H1 (cell line): Measurements from ENCODE around the gene PLEKHM1. TPM values are rescaled to one million over a fixed set of nuclear protein-coding genes. Genes with fewer than 3 reads are reported as not detected.

ENCODE experiments used
- CTCF ChIA-PET: fragments of 300-600 bp; sonication (Branson Sonifier 250); formaldehyde crosslinking; loops from one replicate; lab custom pipeline; 2021; ENCODE audit not compliant: partially characterized antibody; lab: Charles Lee
- POLR2A ChIA-PET: fragments of 300-600 bp; sonication (Branson Sonifier 250); formaldehyde crosslinking; loops from one replicate; lab custom pipeline; 2021; ENCODE audit warnings: inconsistent platforms; ENCODE audit not compliant: partially characterized antibody; lab: Charles Lee
- DNase-seq, 2 experiments: peaks; one replicate each; pipeline versions ENCODE4 v3.0.0 to v3.0.0-alpha.2; 2010 to 2022; ENCODE audit warnings: low spot score in 2 of 2, low read depth in 1 of 2, mixed read lengths in 1 of 2
- FAIRE-seq: peaks from 2 replicates; lab custom pipeline; 2011; peaks lifted over from hg19 to GRCh38; lab: Jason Lieb, UNC
- H2AFZ ChIP-seq: 2 replicates; pipeline ENCODE4 v1.8.1; 2012; ENCODE audit warnings: low read length, inconsistent platforms
- H2AK5ac ChIP-seq: 2 replicates; pipeline ENCODE4 v1.6.1; 2013; ENCODE audit warnings: low read depth, low read length
- H2BK120ac ChIP-seq: replicated peaks from 2 replicates; pipeline ENCODE3; 2013; ENCODE audit warnings: low read depth, low read length, inconsistent platforms
- H2BK12ac ChIP-seq: 2 replicates; pipeline ENCODE4 v1.6.1; 2013; ENCODE audit warnings: low read depth, low read length
- H2BK15ac ChIP-seq: 2 replicates; pipeline ENCODE4 v1.6.1; 2013; ENCODE audit warnings: low read length
- H2BK20ac ChIP-seq: 2 replicates; pipeline ENCODE4 v1.6.1; 2013; ENCODE audit warnings: low read length
- H2BK5ac ChIP-seq: 2 replicates; pipeline ENCODE4 v1.6.1; 2013; ENCODE audit warnings: low read depth, low read length
- H3K14ac ChIP-seq: 2 replicates; pipeline ENCODE4 v1.6.1; 2013; ENCODE audit warnings: inconsistent platforms; ENCODE audit not compliant: insufficient read length
- H3K18ac ChIP-seq: 2 replicates; pipeline ENCODE4 v1.6.1; 2013; ENCODE audit warnings: low read length; ENCODE audit errors: extremely low read depth
- H3K23ac ChIP-seq: 2 replicates; pipeline ENCODE4 v1.6.1; 2013; ENCODE audit warnings: inconsistent platforms; ENCODE audit not compliant: insufficient read length
- H3K23me2 ChIP-seq: 2 replicates; pipeline ENCODE4 v1.6.1; 2013; ENCODE audit warnings: low read depth, low read length
- H3K27ac ChIP-seq: 2 replicates; pipeline ENCODE4 v1.6.1; 2011; ENCODE audit warnings: low read depth, low read length, inconsistent platforms
- H3K27me3 ChIP-seq, 4 experiments: replicated peaks in 1 of 4; 1 replicate in 1 of 4; 2 replicates in 3 of 4; pipeline versions ENCODE4 v1.6.1 to v1.8.1; 2011 to 2013; ENCODE audit warnings: low read length in 3 of 4, mild to moderate bottlenecking in 3 of 4, inconsistent platforms in 2 of 4, mixed read lengths in 2 of 4, moderate library complexity in 1 of 4; ENCODE audit not compliant: control insufficient read depth in 3 of 4, insufficient read depth in 3 of 4; ENCODE audit errors: extremely low read depth in 1 of 4
- H3K36me3 ChIP-seq, 4 experiments: 2 replicates each; pipeline versions ENCODE4 v1.6.1 to v1.8.1; 2011 to 2013; ENCODE audit warnings: mild to moderate bottlenecking in 4 of 4, low read length in 3 of 4, moderate library complexity in 2 of 4, control low read depth in 1 of 4, inconsistent platforms in 1 of 4; ENCODE audit not compliant: insufficient read depth in 4 of 4, control insufficient read depth in 2 of 4
- H3K4ac ChIP-seq: replicated peaks from 2 replicates; pipeline ENCODE3; 2013; ENCODE audit warnings: low read length, low read depth, mixed read lengths, inconsistent platforms; ENCODE audit not compliant: insufficient read length
- H3K4me1 ChIP-seq, 4 experiments: replicated peaks in 1 of 4; 1 replicate in 1 of 4; 2 replicates in 3 of 4; pipeline versions ENCODE4 v1.6.1 to v1.8.1; 2011 to 2013; ENCODE audit warnings: low read length in 3 of 4, inconsistent platforms in 2 of 4, mixed read lengths in 1 of 4; ENCODE audit not compliant: insufficient read depth in 4 of 4, control insufficient read depth in 3 of 4
- H3K4me2 ChIP-seq, 2 experiments: 2 replicates each; pipeline versions ENCODE4 v1.6.1 to v1.8.1; 2011 to 2013; ENCODE audit warnings: low read depth in 2 of 2, low read length in 2 of 2, control low read depth in 1 of 2, inconsistent platforms in 1 of 2, mild to moderate bottlenecking in 1 of 2; ENCODE audit not compliant: insufficient read depth in 1 of 2
- H3K4me3 ChIP-seq, 4 experiments: fragments of 200-600, 300-600 bp in 1 of 4; sonication (generic), shearing (Covaris generic), sonication (Bioruptor Twin) in 1 of 4; 2 replicates each; pipeline versions ENCODE4 v1.5.1 to v1.8.1; 2011 to 2016; ENCODE audit warnings: low read length in 4 of 4, low read depth in 3 of 4, control low read depth in 2 of 4, inconsistent platforms in 2 of 4, mild to moderate bottlenecking in 2 of 4, mixed read lengths in 1 of 4, moderate library complexity in 1 of 4; ENCODE audit not compliant: insufficient read depth in 2 of 4; ENCODE audit errors: extremely low read depth in 1 of 4
- H3K56ac ChIP-seq: replicated peaks from 2 replicates; pipeline ENCODE3; 2013; ENCODE audit warnings: low read depth, mild to moderate bottlenecking, mixed read lengths, low read length, inconsistent platforms; ENCODE audit not compliant: insufficient read length
- H3K79me1 ChIP-seq: 2 replicates; pipeline ENCODE4 v1.6.1; 2013; ENCODE audit warnings: low read depth, low read length, control low read depth
- H3K79me2 ChIP-seq, 2 experiments: 2 replicates each; pipeline versions ENCODE4 v1.6.1 to v1.8.1; 2012 to 2013; ENCODE audit warnings: low read length in 2 of 2, mild to moderate bottlenecking in 2 of 2, inconsistent platforms in 1 of 2; ENCODE audit not compliant: insufficient read depth in 2 of 2, control insufficient read depth in 1 of 2
- H3K9ac ChIP-seq, 4 experiments: replicated peaks in 1 of 4; 1 replicate in 1 of 4; 2 replicates in 3 of 4; pipeline versions ENCODE4 v1.6.1 to v1.8.1; 2011 to 2013; ENCODE audit warnings: low read depth in 3 of 4, low read length in 3 of 4, control low read depth in 2 of 4, mild to moderate bottlenecking in 2 of 4, moderate library complexity in 2 of 4, inconsistent platforms in 1 of 4; ENCODE audit errors: extremely low read depth in 1 of 4
- H3K9me3 ChIP-seq, 2 experiments: 2 replicates each; pipeline versions ENCODE4 v1.6.1 to v1.8.1; 2012 to 2013; ENCODE audit warnings: mild to moderate bottlenecking in 2 of 2, moderate library complexity in 2 of 2, control low read depth in 1 of 2, inconsistent platforms in 1 of 2, low read depth in 1 of 2, low read length in 1 of 2, mixed read lengths in 1 of 2; ENCODE audit not compliant: insufficient read depth in 2 of 2
- H4K20me1 ChIP-seq, 2 experiments: replicated peaks in 1 of 2; 2 replicates each; pipeline versions ENCODE3 to v1.8.1; 2011 to 2013; ENCODE audit warnings: inconsistent platforms in 2 of 2, low read length in 2 of 2, mild to moderate bottlenecking in 1 of 2; ENCODE audit not compliant: insufficient read depth in 2 of 2, control insufficient read depth in 1 of 2
- H4K5ac ChIP-seq: 2 replicates; pipeline ENCODE4 v1.6.1; 2013; ENCODE audit warnings: low read length, low read depth, mixed read lengths, inconsistent platforms; ENCODE audit not compliant: insufficient read length
- H4K8ac ChIP-seq: 2 replicates; pipeline ENCODE4 v1.8.0; 2013; ENCODE audit warnings: mild to moderate bottlenecking, moderate library complexity, low read length, inconsistent platforms; ENCODE audit not compliant: insufficient read depth; ENCODE audit errors: extremely low read depth
- H4K91ac ChIP-seq: replicated peaks from 2 replicates; pipeline ENCODE3; 2013; ENCODE audit warnings: low read length, mixed read lengths, inconsistent platforms; ENCODE audit not compliant: insufficient read length
- TBP ChIP-seq: IDR thresholded peaks from 2 replicates; pipeline ENCODE4 v1.6.1; 2011; ENCODE audit warnings: low read depth, low read length, improper control_type of control experiment
- WGBS, 2 experiments: shearing (Covaris generic) in 1 of 2; methylation state at CpG; one replicate each; pipeline versions ENCODE4 v1.1.6 to v1.1.7; 2013 to 2015; ENCODE audit warnings: low lambda C conversion rate in 2 of 2, mixed read lengths in 2 of 2, inconsistent platforms in 1 of 2, low coverage in 1 of 2, missing lambda C conversion rate in 1 of 2; ENCODE audit not compliant: insufficient replicate concordance in 2 of 2, insufficient coverage in 1 of 2, insufficient read length in 1 of 2; ENCODE audit errors: extremely low coverage in 1 of 2, missing lambda C conversion rate in 1 of 2; 5-methylcytosine and 5-hydroxymethylcytosine counted together
- polyA plus RNA-seq, 7 experiments: library from polyadenylated mRNA; depleted of rRNA in 3 of 7; stranded (reverse) in 5 of 7; unstranded in 2 of 7; fragments of >200 nt in 5 of 7; fragments of 200-250 nt in 2 of 7; gene quantifications; 1 replicate in 5 of 7; 2 replicates in 1 of 7; 4 replicates in 1 of 7; pipeline versions ENCODE4 v1.2.1 to v1.2.3, GENCODE V29; 2011 to 2013; ENCODE audit warnings: missing spikeins in 2 of 7, mixed read lengths in 2 of 7
- total RNA-seq: library from RNA; stranded (reverse); fragmentation: NEBNext Ultra II Directional; extraction: Animal tissue kit (Norgen Biotek cat#: 25700); gene quantifications from 2 replicates; pipeline ENCODE4 v1.2.1, GENCODE V29; 2021

PLEKHM1 gene
- total and polyA plus RNA-seq, 2 of the 8 experiments (the other 6 are each of a cell fraction or from before 2014, with no cell fraction given), result 7.6 to 17.9 TPM

- H2BK120ac ChIP-seq, result no peak overlapping the region
- H3K79me1 ChIP-seq, result no peaks in the 10 kb centered on the region
- no peak overlapping the region for H3K4ac ChIP-seq
- no peak for FAIRE-seq
- peak overlapping the region; percentile 51 to 59 for H3K4me2 ChIP-seq
- H3K36me3 ChIP-seq, result no peaks in the 10 kb centered on the region
- peaks cover 9 to 21% (median 17%) of the 10 kb centered on the region in 4 experiments for H3K27me3 ChIP-seq
- H4K91ac ChIP-seq, result no peak overlapping the region
- H2BK12ac ChIP-seq, result no peak overlapping the region
- no peak overlapping the region; the same call in 1 of the 2 replicates for H3K18ac ChIP-seq
- H2BK15ac ChIP-seq, result no peak overlapping the region
- peaks cover 0 to 5% of the 10 kb centered on the region in 2 experiments; a peak in 1 of 4 replicates for H3K79me2 ChIP-seq
- no peaks in the 10 kb centered on the region for H3K9me3 ChIP-seq
- 70% methylated on average over 6 of the region's 6 CpGs; no CpG with 5 or more reads in 1 of the 2 experiments for WGBS, 2 experiments
- no peak overlapping the region for H3K14ac ChIP-seq
- peaks cover 2 to 22% (median 15%) of the 10 kb centered on the region in 4 experiments for H3K4me1 ChIP-seq
- H3K27ac ChIP-seq, result no peak overlapping the region
- ChIA-PET CTCF (interaction anchor here (1.5 to 12.6 kb wide), 8 partner anchors 12 to 147 kb away, joined by 4 to 331 read pairs (median 7); no protein-coding TSS in a partner anchor), POLR2A (interaction anchor here (1.2 to 4.9 kb wide), 7 partner anchors 8 to 276 kb away, joined by 3 to 25 read pairs (median 4); partner anchors contain the start of gene HEXIM1)
- H2BK20ac ChIP-seq, result no peak overlapping the region
- no peak for TF ChIP-seq TBP
- H3K23ac ChIP-seq, result no peak overlapping the region
- H3K4me3 ChIP-seq, result peak overlapping the region in 2 of 4 experiments; percentile 34 to 55; a peak in 4 of 8 replicates
- no peak overlapping the region; the same call in 1 of the 2 replicates for H2AK5ac ChIP-seq
- no peak for DNase-seq
- no peak overlapping the region for H3K9ac ChIP-seq
- H4K20me1 ChIP-seq, result no peaks in the 10 kb centered on the region
- no peak overlapping the region for H2AFZ ChIP-seq
- no peak overlapping the region for H4K8ac ChIP-seq
- H2BK5ac ChIP-seq, result peak overlapping the region; percentile 13; the same call in 1 of the 2 replicates
- H4K5ac ChIP-seq, result no peak overlapping the region
- H3K56ac ChIP-seq, result no peak overlapping the region
- H3K23me2 ChIP-seq, result peaks cover 11% of the 10 kb centered on the region; the same call in 1 of the 2 replicates
Measured at GRCh38 chr17:45424769-45425124, 65.8 kb downstream of the PLEKHM1 start.
